Fibroblast of pulmonary artery (primary cell): ENCODE data around the gene NOA1.
A peak's percentile ranks its signal among the peaks of the same experiment; 100 is the strongest.

Experiments used
- DNase-seq: peaks from one replicate; pipeline ENCODE4 v3.0.0-alpha.2; 2010; ENCODE audit warnings: low read depth
- H3K4me3 ChIP-seq: replicated peaks from 2 replicates; pipeline ENCODE4 v1.5.1; 2011; ENCODE audit warnings: low read depth, mild to moderate bottlenecking, control low read depth, low read length, moderate library complexity
- TF ChIP-seq, protein P1 (sequence below): IDR thresholded peaks from 2 replicates; pipeline ENCODE4 v1.5.1; 2011; ENCODE audit warnings: mild to moderate bottlenecking, control low read depth, low read length, inconsistent platforms; ENCODE audit errors: missing control alignments

Gene NOA1

DNA sequence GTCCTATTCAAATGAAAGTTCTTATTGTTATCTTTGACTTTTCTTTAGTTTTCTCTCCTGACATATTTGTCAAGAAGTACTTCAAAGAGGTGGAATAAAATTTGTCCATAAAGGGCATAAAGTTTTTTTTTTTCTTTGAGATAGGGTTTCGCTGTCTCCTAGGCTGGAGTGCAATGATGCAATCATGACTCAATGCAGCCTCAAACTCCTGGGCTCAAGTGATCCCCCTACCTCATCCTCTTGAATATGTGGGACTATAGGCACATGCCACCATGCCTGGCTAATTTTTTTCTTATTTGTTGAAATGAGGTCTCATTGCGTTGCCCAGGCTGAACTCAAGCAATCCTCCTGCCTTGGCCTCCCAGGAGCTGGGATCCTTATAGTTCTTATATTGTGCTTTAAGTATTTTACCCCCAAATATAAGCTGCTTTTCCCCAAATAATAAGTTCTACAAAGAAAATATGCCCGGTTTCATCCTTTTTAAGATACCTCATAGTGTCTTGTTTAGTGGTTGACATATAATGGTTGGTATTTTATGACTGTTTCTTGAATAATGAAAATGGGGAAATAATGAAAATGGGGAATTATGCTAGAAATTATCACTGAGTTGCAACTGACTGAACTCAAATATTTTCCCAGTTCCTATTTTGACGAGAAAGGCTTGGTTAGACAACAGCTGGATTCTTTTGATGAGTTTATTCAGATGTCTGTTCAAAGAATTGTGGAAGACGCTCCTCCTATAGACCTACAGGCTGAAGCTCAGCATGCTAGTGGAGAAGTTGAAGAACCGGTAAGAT, 12.9 kb upstream of the NOA1 start:
- peak; percentile 66 for DNase-seq
- no peak overlapping the region for H3K4me3 ChIP-seq
- TF ChIP-seq, protein P1, sequence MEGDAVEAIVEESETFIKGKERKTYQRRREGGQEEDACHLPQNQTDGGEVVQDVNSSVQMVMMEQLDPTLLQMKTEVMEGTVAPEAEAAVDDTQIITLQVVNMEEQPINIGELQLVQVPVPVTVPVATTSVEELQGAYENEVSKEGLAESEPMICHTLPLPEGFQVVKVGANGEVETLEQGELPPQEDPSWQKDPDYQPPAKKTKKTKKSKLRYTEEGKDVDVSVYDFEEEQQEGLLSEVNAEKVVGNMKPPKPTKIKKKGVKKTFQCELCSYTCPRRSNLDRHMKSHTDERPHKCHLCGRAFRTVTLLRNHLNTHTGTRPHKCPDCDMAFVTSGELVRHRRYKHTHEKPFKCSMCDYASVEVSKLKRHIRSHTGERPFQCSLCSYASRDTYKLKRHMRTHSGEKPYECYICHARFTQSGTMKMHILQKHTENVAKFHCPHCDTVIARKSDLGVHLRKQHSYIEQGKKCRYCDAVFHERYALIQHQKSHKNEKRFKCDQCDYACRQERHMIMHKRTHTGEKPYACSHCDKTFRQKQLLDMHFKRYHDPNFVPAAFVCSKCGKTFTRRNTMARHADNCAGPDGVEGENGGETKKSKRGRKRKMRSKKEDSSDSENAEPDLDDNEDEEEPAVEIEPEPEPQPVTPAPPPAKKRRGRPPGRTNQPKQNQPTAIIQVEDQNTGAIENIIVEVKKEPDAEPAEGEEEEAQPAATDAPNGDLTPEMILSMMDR: no peak

DNA sequence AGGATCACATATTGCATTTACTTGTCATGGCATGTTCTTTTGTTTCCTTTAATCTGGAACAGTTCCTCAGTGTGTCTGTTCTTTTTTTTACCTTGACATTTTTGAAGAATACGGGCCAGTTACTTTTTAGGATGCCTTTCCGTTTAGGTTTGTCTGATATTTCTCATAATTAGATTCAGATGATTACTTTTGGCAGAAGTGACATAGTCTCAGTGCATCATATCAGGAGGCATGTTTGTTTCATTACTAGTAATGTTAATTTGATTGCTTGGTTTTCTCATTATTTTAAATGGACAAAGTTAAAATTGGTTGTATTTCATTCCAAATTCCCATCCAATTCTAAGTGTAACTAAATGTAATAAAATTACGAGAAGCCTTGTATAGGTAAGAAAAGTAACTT, 9.5 kb upstream of the NOA1 start:
- TF ChIP-seq, protein P1: no peak
- H3K4me3 ChIP-seq: no peak overlapping the region
- no peak for DNase-seq

DNA sequence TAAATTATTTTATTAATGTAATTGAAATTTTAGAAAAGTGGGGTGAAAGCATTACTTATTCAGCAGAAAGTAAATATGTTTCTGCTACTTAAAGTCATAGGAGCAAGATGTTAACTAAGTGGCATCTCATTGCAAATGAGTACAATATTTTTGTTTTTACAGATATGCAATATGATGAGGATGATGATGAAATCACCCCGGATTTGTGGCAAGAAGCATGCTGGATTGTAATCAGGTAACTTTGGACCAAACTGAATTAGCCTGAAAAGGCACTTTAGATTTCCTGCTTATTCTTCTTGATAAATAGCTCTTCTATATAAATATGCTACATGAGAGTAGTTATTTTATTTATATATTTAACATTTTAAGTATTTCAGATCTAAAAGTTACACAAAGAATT, 8.8 kb upstream of the NOA1 start:
- H3K4me3 ChIP-seq: no peak overlapping the region
- TF ChIP-seq, protein P1: no peak
- no peak for DNase-seq

DNA sequence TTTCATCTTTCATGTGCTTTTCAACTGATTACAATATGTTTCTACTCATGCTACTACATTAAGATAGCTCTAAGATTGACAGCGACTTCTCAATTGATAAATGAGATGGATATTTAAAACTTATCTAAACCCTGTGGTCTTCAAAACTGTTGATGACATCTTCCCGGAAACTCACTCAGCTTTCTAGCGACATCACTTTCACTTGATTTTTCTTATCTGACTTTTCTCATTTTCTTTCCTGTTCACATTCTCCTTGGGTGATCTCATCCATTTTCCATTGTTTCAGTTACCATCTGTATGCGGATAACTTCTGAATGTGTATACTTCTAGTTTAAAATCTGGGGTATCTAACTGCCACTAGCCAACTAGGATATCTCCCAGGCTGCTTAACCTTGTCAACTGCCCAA, 4.4 kb upstream of the NOA1 start:
- DNase-seq: peak; percentile 87
- TF ChIP-seq, protein P1: no peak

DNA sequence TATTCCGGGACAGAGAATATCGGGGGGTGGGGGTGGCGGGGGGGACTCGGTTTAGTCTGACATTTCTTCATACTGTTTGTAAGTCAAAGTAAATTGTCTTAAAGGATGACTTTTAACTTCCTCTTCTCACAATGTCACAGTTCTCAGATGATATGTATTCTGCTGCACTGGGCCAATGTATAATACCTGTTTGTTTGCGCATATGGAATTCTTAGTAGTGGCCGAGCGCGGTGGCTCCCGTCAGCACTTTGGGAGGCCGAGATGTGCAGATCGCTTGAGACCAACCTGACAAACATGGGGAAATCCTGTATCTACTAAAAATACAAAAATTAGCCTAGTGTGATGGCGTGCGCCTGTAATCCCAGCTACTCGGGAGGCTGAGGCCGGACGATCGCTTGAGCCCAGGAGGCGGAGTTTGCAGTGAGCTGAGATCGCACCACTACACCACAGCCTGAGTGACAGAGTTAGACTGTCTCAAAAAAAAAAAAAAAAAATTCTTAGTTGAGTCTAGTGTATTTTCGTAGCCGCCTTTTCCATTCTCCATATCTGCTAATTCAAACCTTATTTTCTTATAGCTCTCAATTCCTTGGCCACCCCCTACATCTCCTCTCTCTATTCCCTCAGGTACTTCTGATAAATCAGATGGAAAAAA, 2.1 kb upstream of the NOA1 start:
- TF ChIP-seq, protein P1: no peak
- DNase-seq: peak; percentile 46

More for the DNA sequence above, 4.4 kb upstream of the NOA1 start:
- peak overlapping the region; percentile 40 for H3K4me3 ChIP-seq

DNA sequence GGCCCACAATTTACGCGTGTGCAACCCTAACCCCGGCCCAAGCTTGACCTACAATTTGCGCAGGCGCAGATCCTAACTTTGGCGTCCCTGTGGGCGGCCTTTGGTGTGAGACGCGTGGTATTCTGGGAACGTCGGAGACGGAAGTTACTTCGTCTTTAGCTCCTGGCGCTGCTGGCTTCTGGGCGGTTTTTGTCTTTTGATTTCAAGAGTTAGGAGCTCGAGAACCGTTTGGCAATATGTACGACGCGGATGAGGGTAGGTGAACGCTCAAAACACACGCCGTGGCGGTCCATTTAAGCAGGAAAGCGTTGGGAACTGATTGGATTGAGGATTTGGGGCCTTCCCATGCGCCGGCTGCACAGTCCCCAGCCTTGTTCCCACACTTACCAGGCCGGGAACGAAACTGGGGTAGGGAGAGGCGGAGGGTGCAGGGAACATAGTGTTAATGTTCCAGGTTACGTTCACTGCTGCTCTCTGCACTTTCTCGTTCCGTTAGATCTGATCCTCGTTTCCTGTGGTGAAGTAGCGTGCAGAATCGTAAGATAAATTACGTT, 1.4 kb upstream of the NOA1 start, which contains the start of gene POLR2B:
TSS of gene POLR2B (plus strand) at position 147 of the 554 bp plus-strand sequence. CDS start at position 237, 90 bp downstream.
- TF ChIP-seq, protein P1: no peak
- peak; percentile 95 for DNase-seq
- H3K4me3 ChIP-seq: peak within 1 kb of the TSS; percentile 85

More for the DNA sequence above, 2.1 kb upstream of the NOA1 start:
- H3K4me3 ChIP-seq: peak overlapping the region; percentile 85
